GM12873 (cell line): ENCODE measurements around the gene PRKCB.
A peak's percentile ranks its signal among the peaks of the same experiment; 100 is the strongest.

ENCODE experiments used
- CTCF ChIP-seq: IDR thresholded peaks from 2 replicates; pipeline ENCODE4 v1.5.1; 2012; ENCODE audit warnings: low read depth, mild to moderate bottlenecking, moderate library complexity, low read length, control low read depth; ENCODE audit not compliant: insufficient read depth; ENCODE audit errors: missing control alignments

The PRKCB gene

GRCh38 chr16:23803591-23804123 is 32.1 kb upstream of the PRKCB start:
- TF ChIP-seq CTCF = peak; percentile 94

- TF ChIP-seq CTCF = no peak
These were observed 28.8 kb upstream of the PRKCB start for GRCh38 chr16:23807028-23807427.

- TF ChIP-seq CTCF = no peak
These were observed 14.3 kb upstream of the PRKCB start for GRCh38 chr16:23821467-23821866.

GRCh38 chr16:23821875-23822688 is 13.7 kb upstream of the PRKCB start:
- TF ChIP-seq CTCF = no peak

- no peak for TF ChIP-seq CTCF
These were observed 12.1 kb upstream of the PRKCB start for GRCh38 chr16:23823475-23824384.

- no peak for TF ChIP-seq CTCF
These were observed 10.9 kb upstream of the PRKCB start for GRCh38 chr16:23824909-23825308.

- no peak for TF ChIP-seq CTCF
These were observed 9.2 kb upstream of the PRKCB start for GRCh38 chr16:23826528-23827045.
